ENCODE data around the gene COPG2.

Gene COPG2

DNA sequence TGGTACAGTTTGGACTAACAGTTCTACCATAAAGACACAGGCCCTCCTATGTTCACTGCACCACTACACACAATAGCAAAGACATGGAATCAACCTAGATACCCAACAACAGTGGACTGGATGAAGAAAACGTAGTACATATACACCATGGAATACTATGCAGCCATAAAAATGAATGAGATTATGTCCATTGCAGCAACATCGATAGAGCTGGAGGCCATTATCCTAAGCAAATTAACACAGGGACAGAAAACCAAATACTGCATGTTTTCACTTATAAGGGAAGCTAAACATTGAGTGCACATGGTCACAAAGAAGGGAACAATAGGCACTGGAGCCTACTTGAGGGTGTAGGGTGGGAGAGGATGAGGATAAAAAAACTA lies 101.7 kb downstream of the COPG2 start:
- Histone ChIP-seq H3K9me3 (ENCODE audit: severe bottlenecking) (no peaks in the 10 kb centered on the region), H3K36me3 (no peaks in the 10 kb centered on the region; the same call in 1 of the 2 replicates), H3K27ac (no peak overlapping the region), H3K4me3 (ENCODE audit: low read depth, low read length) (no peak overlapping the region), H3K27me3 (ENCODE audit: insufficient read depth, low read depth, severe bottlenecking) (no peaks in the 10 kb centered on the region)
- DNase-seq: no peak
- TF ChIP-seq, protein P1, sequence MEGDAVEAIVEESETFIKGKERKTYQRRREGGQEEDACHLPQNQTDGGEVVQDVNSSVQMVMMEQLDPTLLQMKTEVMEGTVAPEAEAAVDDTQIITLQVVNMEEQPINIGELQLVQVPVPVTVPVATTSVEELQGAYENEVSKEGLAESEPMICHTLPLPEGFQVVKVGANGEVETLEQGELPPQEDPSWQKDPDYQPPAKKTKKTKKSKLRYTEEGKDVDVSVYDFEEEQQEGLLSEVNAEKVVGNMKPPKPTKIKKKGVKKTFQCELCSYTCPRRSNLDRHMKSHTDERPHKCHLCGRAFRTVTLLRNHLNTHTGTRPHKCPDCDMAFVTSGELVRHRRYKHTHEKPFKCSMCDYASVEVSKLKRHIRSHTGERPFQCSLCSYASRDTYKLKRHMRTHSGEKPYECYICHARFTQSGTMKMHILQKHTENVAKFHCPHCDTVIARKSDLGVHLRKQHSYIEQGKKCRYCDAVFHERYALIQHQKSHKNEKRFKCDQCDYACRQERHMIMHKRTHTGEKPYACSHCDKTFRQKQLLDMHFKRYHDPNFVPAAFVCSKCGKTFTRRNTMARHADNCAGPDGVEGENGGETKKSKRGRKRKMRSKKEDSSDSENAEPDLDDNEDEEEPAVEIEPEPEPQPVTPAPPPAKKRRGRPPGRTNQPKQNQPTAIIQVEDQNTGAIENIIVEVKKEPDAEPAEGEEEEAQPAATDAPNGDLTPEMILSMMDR (IDR thresholded peaks at IDR 0.05; ENCODE audit: low read depth, low read length): no peak

DNA sequence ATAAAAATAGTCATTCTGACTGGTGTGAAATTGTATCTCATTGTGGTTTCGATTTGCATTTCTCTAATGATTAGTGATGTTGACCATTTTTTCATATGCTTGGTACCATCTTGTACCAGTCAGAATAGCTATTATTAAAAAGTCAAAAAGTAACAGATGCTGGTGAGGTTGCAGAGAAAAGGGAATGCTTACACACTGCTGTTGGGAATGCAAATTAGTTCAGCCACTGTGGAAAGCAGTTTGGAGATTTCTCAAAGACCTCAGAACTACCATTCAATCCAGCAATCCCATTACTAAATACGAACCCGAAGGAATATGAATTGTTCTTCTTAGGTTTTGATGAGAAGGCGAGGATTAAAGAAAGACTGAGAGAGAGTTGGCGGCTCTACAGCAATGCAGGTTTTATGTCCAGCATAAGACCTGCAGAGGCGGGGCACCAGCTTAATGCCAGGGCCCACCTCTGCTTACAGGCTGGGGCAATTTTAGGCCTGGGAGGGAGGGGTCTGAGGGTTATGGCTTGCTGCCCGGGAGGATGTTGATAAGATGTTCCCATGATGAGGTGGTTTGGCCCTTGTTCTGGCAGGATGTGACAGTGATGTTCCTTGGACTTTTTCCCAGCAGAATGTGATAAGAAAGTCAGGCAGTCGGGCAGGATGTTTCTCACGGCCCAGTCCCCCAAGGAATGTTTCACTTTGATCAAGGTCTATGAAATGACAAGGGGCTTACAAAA lies 102.2 kb downstream of the COPG2 start:
- H3K9me3 ChIP-seq (ENCODE audit: severe bottlenecking): no peaks in the 10 kb centered on the region
- H3K36me3 ChIP-seq: no peaks in the 10 kb centered on the region; the same call in 1 of the 2 replicates
- H3K4me3 ChIP-seq (ENCODE audit: low read depth, low read length): no peak overlapping the region
- no peaks in the 10 kb centered on the region for H3K27me3 ChIP-seq (ENCODE audit: insufficient read depth, low read depth, severe bottlenecking)
- H3K27ac ChIP-seq: no peak overlapping the region
- TF ChIP-seq, protein P1 (IDR thresholded peaks at IDR 0.05; ENCODE audit: low read depth, low read length): no peak
- DNase-seq: no peak

DNA sequence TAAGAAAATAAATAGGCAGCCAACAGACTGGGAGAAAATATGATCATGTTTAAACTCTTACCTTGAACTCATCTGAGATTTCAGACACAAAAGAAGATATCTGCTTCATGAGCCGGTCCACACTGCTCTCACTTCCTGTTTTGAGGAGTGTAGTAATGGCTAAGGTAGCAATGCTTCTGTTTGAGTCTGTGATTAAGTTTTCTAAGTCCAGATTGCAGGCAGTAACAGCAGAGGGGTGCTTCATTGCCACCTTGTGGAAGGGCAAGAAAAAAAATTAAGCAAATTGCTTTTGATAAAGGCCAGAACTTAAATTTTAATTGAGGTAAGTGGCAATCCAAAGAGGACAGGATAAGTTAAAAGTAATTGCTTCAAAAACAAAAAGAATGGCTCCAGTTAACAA lies 107.6 kb downstream of the COPG2 start:
- H3K27me3 ChIP-seq (ENCODE audit: insufficient read depth, low read depth, severe bottlenecking): no peaks in the 10 kb centered on the region
- TF ChIP-seq, protein P1 (IDR thresholded peaks at IDR 0.05; ENCODE audit: low read depth, low read length): peak; percentile 12; the same call in 1 of the 2 replicates
- no peak for DNase-seq

DNA sequence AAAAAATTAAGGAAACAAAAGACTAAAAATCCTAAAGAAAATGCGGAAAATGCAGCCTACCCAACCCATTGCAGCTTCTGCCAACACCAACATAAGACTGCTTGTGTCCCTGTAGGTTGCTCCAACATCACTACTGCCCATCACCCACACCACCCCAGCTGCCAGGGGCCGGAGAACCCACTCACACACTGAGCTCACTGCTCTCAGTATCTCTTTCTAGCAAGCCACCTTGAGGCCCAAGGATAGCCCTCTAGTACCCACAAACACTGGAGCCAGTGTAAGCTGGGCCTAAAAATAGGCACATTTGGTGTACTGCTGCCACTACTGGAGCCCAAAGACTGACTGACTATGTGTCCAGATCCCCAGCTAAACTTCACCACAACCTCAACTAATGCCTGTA lies 109.4 kb downstream of the COPG2 start:
- Histone ChIP-seq H3K27me3 (ENCODE audit: insufficient read depth, low read depth, severe bottlenecking) (no peaks in the 10 kb centered on the region), H3K36me3 (peaks cover 5% of the 10 kb centered on the region), H3K4me3 (ENCODE audit: low read depth, low read length) (no peak overlapping the region), H3K9me3 (ENCODE audit: severe bottlenecking) (no peaks in the 10 kb centered on the region), H3K27ac (no peak overlapping the region)
- TF ChIP-seq, protein P1 (IDR thresholded peaks at IDR 0.05; ENCODE audit: low read depth, low read length): no peak
- no peak for DNase-seq

More for the DNA sequence above, 107.6 kb downstream of the COPG2 start:
- H3K27ac ChIP-seq: no peak overlapping the region
- no peaks in the 10 kb centered on the region for H3K9me3 ChIP-seq (ENCODE audit: severe bottlenecking)
- H3K4me3 ChIP-seq (ENCODE audit: low read depth, low read length): no peak overlapping the region
- H3K36me3 ChIP-seq: peaks cover 5% of the 10 kb centered on the region

DNA sequence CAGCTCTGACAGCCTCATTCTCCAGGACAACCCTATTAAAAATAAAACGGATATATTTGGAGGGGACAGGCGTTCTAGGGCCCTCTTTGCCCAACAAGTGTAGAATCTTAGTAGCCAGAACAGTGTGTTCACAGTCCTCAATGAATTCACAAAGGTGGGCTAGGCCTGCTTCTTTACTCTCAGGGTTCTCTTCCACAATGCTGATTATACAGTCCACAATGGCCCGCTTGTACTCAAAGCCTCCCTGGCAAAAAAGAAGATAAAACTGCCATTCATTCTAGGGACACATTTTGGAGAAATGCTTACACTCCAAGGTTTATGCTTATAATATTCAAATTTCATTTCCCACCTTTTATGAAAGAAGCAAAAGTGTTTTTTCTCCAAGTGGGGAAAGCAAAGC lies 114.1 kb downstream of the COPG2 start:
- Histone ChIP-seq H3K4me3 (ENCODE audit: low read depth, low read length) (no peak overlapping the region), H3K27ac (no peak overlapping the region), H3K36me3 (no peaks in the 10 kb centered on the region), H3K9me3 (ENCODE audit: severe bottlenecking) (no peaks in the 10 kb centered on the region), H3K27me3 (ENCODE audit: insufficient read depth, low read depth, severe bottlenecking) (no peaks in the 10 kb centered on the region)
- DNase-seq: no peak
- TF ChIP-seq, protein P1 (IDR thresholded peaks at IDR 0.05; ENCODE audit: low read depth, low read length): no peak
